ENCODE measurements around the gene USPL1.
A peak's percentile ranks its signal among the peaks of the same experiment; 100 is the strongest.
"Not testable (repeated sequence)": the region's sequence is repeated elsewhere in the genome, so short reads cannot be mapped to it uniquely, and the experiment has no call there.

The USPL1 gene

DNA sequence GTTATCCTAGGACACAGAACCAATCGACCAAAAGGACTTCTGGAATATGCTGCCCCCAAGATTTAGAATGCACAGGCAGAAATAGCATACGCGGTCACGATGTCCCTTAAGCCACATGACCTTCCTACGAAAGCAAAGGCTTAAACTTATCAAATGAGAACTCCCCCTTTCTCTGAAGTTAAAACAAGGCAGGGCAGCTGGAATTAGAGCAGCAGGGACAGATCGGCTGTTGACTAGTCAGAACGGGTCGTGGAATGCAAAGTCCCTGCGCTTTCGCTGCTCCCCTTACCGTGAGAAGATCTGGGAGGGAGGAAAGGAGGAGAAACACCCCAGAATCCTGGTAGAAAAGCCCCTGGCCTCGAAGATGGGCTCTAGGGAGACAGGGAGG, 799 bp upstream of the USPL1 start:
- DNase-seq (ENCODE audit: low spot score), result peak; percentile 58

- peak; percentile 5 for DNase-seq (ENCODE audit: low spot score)
These were observed 638 bp downstream of the USPL1 start for GRCh38 chr13:30618186-30618929.

- DNase-seq (ENCODE audit: low spot score), result no peak
These were observed 1.2 kb downstream of the USPL1 start for GRCh38 chr13:30618930-30619279.

GRCh38 chr13:30619731-30620130, 2.0 kb downstream of the USPL1 start:
- DNase-seq (ENCODE audit: low spot score), result no peak

GRCh38 chr13:30620941-30621340, 3.2 kb downstream of the USPL1 start:
- no peak for DNase-seq (ENCODE audit: low spot score)

GRCh38 chr13:30622551-30622950, 4.8 kb downstream of the USPL1 start:
- DNase-seq (ENCODE audit: low spot score), result no peak

DNA sequence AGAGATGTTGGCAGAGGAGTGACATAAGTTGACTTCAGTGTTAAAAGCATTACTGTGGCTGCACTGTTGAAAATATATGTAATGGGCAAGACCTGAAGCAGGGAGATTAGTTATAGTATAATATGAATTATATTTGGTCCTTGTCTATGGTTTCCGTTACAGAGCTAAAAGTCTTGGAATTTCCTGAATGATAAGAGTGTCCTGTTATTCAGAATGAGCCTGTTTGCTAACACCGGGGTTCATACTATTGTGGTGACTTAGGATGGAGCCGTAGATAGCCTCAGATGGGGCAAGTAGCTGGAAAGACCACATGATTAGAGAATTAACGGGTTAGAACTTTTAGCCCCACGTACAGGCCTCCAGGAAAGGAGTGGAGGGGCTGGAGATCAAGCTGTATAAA, 5.7 kb downstream of the USPL1 start:
- DNase-seq (ENCODE audit: low spot score), result no peak

DNA sequence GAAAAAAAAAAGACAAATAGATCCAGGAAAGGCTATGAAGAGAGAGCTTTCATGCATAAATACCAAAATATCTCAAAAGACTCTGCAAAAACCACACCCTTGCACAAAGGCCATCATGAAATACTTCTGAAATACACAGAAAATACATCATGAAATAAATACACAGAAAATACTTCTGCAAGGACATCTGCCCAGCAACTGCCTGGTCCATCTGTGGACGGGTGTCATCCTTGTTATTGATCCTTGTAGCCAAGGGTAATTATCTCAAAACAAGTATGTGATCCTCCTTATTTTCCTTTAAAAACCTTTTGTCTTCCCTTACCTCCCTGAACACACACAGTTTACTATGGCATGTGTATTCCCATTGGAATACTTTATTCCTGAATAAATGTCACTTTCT, 6.9 kb downstream of the USPL1 start:
- no peak for DNase-seq (ENCODE audit: low spot score)

DNA sequence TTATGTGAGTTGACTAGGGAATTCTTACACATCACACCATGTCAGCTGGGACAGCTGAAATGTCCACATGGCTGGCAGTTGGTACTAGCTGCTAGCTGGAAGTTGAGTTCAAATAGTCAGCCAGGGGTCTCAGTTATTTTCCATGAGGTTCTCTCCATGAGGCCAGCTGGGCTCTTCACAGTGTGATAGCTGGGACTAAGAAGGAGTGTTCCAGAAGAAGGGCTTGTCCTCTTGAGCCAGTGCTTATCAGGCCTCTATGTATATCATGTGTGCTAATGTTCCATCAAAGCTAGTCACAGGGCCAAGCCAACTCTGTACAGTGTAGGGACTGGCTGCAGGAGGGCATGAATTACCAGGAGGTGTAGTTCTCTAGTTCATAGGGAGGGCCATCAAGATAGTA, 11.8 kb downstream of the USPL1 start:
- no peak for DNase-seq (ENCODE audit: low spot score)

GRCh38 chr13:30633861-30634260, 16.1 kb downstream of the USPL1 start:
- DNase-seq (ENCODE audit: low spot score), result no peak

DNA sequence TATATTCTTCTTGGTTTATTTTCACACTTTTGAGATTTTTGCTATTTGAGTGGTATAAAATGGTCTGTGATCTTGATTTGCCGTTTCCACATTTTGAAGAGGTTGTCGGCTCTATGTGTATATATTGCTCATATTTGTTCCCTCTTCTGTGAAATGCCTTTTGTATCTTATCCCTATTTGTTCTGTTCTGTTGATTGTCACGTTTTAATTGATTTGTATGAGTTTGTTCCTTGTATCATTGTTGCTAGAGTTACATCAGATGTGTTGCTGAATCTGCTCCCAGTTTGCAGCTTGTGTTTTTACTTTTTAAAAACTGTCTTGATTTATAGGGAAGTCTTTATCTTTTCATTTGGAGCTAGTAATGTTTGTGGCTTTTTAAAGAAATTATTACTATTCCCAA, 17.1 kb downstream of the USPL1 start:
- no peak for DNase-seq (ENCODE audit: low spot score)

DNA sequence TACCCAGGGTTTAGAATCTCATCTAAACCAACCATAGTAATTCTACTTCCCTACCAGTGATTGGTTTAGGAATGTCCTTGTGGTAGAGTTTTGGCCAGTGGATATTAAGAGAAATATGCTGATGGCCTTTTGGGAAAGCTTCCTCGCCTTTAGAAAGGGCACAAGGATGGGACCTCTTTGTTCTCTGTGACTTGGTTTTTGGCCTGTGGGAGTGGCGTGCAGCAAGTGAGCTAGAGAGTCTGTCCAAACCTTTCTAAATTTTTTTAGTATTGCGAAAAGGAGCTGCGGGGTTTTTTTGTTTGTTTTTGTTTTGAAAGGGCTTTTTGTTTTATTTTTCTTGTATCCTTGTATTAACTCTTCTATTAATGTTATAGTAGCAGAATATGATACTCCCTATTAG, 20.6 kb downstream of the USPL1 start:
- DNase-seq (ENCODE audit: low spot score), result no peak

- DNase-seq (ENCODE audit: low spot score), result no peak
These were observed 22.0 kb downstream of the USPL1 start for GRCh38 chr13:30639671-30640070.

DNA sequence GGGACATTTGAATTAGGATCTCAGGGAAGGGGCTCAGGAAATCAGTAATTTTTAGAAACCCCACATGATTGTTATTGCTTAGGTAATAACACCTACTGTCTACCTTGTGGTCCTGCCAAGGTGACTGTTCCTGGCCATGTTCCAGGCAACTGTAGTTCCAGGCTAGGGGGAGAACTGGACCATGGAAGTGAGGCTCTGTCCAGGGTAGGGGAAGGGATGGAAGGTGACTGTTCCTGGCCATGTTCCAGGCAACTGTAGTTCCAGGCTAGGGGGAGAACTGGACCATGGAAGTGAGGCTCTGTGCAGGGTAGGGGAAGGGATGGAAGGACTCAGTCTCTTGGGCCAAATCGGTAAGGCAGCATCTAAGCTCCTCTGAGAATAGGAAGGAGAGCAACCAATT, 23.5 kb downstream of the USPL1 start:
- not testable (repeated sequence) for DNase-seq (ENCODE audit: low spot score)

DNA sequence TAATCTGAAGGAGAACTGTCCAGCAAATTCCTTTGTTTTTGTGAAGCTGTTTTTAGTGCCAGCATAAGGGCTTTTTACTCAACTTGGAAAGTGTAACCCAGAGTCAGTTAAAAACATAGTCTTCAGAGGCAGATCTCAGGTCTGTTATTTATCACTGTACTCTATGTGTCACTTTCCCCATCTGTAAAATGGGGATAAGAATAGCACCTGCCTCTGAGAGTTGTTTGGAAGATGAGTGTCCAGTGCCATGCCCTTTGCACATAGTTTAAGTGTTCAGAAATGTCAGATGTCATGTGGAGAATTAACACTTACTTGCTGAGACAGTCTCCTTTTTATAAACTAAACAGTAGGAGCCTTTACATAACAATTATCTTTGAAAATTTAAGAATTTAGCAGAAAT, 27.9 kb downstream of the USPL1 start:
- DNase-seq (ENCODE audit: low spot score), result no peak

DNA sequence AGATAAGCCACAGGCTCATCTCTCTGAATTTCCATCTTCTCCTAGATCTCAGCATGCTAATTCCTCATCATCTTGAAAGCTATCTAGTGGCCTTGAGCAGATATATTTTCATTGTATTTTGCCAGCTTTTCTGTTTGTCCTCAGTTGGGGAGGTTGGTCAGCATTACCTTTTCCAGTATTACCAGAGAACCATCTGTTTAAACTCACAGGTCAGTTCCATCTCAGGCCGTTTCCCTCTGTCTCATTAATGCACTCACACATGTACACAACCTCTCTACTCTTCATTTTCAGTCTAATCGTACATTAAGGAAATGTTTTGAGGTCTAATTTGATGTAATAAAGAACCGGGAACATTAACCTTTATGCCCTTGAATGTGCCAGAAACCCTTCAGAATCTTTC, 29.7 kb downstream of the USPL1 start:
- no peak for DNase-seq (ENCODE audit: low spot score)

DNA sequence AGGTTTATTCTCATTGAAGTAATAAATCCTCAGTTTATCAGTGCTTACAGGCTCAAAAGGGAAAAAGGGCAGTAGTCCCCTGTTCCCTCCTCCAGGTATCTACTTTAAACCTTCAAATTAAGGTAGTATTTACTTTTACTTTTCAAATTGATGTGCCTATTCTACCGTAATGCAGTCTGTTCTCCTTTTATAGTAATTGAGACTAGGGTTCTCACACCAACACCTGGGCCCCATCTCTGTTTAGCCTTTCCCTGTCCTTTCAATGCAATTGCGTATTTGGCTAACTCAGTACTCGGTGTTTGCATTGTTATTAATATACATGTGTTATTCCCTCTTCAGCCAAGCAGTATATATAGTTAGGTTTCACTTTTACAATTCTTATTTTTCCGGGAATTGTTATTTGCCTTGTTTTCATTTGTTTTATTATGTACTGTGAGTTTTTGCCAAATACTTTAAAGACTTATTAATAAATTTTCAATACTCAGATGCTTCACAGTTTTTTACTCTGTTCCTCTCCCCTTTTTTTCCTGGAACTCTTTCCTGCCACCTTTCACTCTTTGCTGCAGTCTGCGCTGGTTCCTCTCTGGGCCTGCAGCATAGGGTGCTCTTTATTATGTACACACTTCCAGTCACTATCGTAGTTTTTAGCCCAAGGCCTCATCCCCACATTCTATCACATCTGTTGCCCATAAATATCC, 30.3 kb downstream of the USPL1 start:
- no peak for DNase-seq (ENCODE audit: low spot score)

DNA sequence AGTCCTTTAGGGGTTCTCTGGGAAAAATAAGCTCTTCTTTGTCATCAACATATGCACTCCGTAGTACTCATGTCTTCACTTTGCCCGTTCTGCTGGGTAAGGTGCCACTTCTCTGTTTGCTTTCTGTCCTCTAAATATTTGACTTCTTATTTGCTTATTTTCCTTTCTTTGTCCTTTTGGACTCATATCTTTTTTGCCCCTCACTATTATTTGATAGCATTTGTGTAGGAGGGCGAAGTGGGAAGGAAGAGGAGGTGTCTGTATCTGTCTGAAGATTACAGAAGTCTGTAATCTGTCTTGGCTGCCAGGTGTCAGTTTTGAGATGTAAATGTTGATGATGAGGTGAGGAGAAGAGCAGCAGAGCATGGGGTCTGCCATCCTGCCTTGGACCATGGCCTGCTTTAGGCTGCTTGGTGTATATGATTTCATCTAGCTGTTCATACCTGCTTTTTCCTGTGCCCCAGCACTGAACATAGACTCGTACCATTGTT, 30.8 kb downstream of the USPL1 start:
- DNase-seq (ENCODE audit: low spot score), result no peak

GRCh38 chr13:30651648-30652047, 33.9 kb downstream of the USPL1 start:
- not testable (repeated sequence) for DNase-seq (ENCODE audit: low spot score)

- no peak for DNase-seq (ENCODE audit: low spot score)
These were observed 35.1 kb downstream of the USPL1 start for GRCh38 chr13:30652746-30653386.

DNA sequence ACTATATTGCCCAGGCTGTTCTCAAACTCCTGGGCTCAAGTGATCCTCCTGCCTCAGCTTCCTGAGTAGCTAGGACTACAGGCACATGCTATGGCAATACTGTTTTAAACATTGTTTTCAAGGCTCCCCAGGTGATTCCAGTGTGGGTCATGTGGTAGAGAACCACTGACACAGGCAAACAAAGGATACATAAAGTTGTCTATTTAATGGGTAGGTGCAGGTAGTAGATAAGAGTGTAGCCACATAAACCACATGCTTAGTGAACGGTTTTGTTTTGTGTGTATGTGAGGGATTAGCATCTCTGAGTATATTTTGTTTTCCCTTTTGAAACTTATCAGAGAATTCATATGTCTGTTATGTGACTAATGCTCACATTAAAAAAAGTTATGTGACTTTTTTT, 36.7 kb downstream of the USPL1 start:
- DNase-seq (ENCODE audit: low spot score), result no peak

GRCh38 chr13:30656178-30656577, 38.5 kb downstream of the USPL1 start:
- no peak for DNase-seq (ENCODE audit: low spot score)

GRCh38 chr13:30659980-30660379, 42.3 kb downstream of the USPL1 start:
- peak; percentile 22 for DNase-seq (ENCODE audit: low spot score)
